Activated CD8-positive, alpha-beta memory T cell treated with anti-CD3 and anti-CD28 coated beads, Interleukin-2, amount 50 U/mL, for 48 hours (primary cell): ENCODE measurements around the gene LCE7A.

Experiments
- DNase-seq: peaks from one replicate; pipeline ENCODE4 v3.0.0-alpha.2; 2020

The LCE7A gene

DNA sequence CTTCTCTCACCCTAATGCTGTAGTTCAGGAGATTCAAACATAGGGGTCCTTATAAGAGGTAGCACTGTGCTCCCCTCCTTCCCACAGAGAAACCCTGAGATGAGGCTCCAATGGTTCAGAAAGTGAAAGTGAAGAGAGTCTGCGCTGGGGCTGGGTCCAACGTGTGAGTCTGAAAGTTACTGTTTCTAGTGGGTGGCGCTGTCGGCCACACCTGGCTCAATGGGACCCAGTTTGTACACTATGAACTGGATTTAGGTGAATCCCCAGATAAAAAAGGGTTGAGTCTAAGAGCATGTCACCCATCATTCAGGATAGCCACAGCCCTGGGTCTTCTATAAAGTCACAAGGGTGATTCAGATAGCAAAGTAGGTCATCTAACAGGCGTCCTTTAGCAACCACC is 21.1 kb downstream of the LCE7A start:
- DNase-seq = no peak

DNA sequence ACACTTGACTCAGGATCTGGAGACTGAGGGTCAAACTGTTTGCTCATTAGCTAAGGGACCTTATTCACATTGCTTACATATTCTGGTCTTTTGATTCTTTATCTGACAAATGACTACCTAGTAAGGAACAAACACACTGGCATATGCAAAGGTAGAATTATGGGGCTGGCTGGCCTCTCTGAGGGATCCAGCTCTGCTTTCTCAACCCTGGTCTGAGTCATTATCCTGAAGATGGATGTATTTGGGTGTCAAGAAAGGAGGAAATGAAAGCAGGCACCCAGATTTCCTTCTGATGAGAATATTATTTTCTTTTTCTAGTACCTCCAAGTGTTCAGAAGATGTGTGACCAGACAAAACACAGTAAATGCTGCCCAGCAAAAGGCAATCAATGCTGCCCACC is 24.3 kb downstream of the LCE7A start:
- DNase-seq = no peak

DNA sequence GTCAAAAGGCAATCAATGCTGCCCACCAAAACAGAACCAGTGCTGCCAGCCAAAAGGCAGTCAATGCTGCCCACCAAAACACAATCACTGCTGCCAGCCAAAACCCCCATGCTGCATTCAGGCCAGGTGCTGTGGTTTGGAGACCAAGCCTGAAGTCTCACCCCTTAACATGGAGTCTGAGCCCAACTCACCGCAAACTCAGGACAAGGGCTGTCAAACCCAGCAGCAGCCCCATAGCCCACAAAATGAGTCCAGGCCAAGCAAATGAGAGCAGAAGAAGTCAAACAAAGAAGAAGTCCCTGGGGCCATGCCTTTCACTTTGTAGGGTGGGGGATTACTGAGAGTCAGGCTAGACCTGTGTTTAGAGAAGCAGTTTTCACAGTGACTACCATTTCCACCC is 24.7 kb downstream of the LCE7A start:
- no peak for DNase-seq

DNA sequence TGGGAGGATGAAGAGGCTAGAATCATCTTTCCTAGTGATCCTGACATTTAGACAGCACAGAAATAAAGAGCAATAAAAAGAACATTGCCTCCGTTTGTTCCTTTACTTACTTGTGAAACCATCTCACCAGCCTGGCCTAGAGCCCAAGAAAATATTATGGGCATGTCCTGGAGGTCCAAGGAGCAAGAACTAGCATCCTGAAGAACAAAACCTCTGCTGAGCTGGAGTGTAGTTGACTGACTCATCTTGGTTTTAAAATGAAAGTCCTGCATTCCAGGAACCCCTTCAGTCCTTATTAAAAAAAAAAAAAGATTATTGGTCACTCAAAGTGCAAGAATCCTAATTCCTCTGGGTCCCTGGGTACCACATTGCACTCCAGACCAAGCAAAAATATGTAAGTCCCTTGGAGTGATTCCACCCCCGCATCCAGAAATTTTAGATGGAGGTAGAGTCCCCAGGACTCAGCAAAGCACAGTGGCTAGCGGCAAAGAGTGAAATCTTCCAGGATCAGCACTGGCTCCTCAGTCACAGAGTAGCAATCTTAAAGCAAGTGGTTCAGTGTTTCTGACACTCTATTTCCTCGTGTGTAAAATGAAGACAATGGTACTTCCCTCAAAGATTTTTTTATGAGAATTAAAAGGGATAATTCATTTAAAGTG is 25.3 kb downstream of the LCE7A start:
- DNase-seq = no peak

DNA sequence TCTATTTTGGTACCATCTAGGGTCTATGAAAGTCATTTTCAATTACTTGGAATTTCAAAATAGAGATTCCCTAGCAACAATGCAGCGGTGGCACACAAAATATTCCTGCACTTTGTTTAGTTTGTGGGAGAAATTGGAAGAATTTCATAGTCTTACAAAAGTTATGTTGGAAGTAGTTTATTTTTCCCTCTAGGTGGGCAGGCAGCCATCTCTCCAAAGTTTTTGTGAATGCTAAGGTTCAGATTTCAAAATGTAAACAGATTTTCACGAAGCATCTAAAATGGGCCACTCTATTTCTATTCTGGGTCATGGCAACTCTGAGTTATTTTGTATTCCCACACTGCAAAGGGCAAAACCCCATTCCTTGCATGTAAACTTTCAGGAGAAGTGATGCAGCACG is 26.3 kb downstream of the LCE7A start:
- no peak for DNase-seq

DNA sequence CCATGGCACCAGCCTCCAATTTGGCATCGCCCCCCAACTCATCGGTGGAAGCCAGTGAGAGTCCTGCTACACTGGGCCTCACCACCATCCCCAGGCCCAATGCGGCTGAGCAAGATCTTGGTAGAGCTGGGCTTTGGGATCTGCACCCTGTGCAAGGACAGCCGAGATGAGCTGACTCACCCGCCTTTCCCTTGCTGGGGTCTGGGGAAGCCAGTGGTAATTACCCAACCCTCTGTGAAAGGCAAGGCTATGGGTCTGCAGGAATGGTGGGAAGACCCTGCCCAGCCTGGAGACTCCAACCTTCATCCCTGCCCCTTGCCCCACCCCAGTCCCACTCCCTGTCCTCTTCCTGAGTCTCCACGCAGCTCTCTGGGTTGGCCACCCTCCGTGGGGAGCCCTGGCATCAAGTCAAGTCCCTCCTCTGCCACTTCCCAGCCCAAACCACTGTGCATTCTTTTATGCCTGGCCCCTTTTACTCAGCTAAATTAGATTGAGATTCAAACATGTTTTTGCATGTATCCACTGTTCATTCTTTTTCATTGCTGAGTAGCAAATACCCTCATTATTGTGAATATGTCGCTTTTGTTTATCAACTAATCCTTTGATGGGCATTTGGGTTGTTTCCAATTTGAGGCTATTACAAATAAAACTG is 27.1 kb downstream of the LCE7A start:
- DNase-seq = no peak

DNA sequence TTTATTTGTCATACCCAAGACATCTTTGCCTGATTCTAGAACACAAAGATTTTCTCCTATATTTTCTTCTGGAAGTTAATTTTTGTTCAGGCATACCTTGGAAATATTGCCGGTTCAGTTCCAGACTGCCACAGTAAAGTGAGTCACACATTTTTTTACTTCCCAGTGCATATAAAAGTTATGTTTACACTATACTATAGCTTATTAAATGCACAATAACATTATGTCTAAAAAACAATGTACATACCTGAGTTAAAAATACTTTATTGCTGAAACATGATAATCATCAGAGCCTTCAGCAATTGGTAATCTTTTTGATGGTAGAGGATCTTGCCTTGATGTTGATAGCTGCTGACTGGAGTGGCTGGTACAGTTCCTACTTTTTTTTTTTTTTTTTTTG is 28.3 kb downstream of the LCE7A start:
- no peak for DNase-seq

DNA sequence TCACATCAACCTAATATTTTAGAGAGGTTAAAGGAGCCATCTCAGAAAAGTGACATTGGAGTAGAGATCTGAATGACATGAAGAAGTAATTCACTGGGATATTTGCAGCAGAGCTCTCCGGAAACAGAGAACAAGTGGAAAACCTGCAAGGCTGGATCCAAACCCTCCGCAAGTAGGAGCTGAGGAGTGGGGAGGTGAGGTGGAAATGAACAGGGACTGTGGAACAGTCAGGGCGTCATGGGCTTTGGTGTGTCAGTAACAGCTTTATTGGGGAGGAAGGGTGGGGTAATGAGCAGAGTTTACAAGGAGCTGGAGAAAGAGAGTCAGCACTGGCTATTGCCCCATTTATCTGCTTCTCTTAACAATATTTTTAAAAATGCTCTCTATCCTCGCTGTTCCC is 39.2 kb downstream of the LCE7A start:
- no peak for DNase-seq

DNA sequence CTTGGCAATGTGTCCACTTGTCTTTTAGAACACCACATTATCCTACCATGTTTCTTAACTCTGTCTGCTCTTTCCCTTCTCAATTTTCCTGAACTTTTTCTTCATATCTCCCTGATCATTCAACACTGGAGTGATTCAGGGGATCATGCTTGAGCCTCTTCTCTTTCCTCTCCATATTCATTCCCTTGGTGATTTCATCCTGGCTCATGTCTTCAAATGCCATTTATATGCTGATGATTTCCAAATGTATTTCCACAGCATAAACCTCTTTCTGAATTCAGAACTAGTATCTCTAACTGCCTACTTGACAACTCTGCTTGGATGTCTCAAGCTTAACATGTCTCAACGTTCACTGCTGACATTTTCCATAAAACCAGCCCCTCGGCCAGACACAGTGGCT is 40.1 kb downstream of the LCE7A start:
- no peak for DNase-seq

DNA sequence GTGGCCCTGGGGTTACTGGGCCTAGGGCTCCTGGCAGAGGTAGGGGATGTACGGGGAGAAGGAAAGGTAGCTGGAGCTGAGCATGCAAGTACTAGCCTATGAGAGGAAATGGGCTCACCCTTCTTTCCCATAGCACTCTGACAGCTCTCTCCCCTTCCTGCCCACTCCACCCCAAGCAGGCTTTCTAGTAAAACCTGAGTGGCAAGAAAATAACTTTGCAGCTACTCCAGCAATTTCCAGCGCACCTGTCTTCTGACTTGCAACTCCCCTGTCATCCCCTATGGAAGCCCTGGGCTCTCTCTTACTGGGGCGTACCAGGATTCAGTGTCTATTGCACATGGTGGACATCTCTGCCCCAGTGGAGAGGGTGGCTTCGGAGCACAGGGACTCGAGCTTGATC is 41.8 kb downstream of the LCE7A start:
- no peak for DNase-seq

DNA sequence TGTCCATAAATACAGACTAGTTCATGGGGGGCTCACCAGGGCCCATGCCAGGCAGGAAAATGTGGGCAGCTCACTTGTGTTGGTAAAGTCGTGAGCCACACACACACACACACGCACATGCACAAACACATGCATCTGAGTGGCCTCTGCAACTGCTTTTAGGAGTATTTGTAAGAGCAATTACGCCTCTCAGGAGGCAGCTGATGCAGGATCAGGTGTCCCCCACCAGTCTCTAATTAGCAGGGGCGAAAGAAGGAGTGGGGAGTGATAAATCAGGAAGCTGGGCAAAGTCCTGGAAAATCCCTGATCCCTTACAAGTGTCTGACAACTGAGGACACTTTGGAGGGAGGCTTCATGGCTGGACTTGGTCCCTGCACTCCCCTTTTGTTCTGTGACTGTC is 42.8 kb downstream of the LCE7A start:
- DNase-seq = no peak

DNA sequence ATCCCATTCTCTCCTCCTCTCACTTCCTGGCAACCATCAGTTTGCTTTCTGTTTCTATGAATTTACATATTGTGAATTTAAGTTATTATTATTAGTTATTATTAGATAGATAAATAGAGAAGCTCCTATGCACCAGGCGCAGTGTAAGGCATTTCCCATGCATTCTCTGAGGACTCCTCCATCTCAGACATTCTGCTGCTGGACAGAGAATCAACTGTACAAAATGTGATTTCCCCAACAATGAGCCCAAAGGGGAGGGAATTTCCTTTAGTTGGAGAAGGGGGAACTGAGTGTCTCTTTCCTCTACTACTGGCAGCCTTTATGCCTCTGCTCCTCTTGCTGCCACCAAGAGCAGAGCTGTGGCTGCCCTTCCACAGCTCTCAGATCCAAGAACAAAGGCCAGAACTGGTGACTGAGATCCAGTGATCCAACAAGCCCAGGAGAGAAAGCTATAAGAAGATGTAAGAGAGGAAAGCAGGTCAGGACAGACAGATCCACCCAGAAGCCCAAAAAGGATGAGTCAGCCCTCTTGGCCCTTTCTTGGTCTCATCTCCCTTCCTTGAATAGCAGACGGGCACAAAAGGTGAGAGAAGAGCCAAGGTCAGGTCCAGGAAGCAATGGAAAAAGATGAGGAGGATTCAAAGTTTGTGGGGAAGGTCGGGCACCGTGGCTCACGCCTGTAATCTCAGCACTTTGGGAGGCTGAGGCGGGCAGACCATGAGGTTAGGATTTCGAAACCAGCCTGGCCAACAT is 45.1 kb downstream of the LCE7A start:
- DNase-seq = no peak

DNA sequence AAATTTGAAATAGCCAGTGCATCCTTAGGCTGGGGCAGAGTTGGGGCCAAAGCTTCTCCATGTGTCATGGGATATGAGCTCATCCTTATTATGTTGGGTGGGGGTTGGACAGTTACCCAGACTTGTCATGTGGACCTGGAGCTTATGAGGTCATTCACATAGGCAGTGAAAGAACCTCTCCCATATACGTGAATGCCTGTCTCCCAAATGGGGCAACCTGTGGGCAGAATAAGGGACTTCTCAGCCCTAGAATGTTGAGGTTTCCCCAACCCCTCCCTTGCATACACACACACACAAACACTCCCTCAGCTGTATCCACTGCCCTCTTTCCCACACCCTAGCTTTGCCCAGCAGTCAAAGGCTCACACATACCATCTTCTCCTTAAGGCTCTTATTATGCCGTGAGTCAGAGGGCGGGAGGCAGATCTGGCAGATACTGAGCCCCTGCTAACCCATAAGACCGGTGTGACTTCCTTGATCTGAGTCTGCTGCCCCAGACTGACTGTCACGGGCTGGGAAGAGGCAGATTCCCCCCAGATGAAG is 46.3 kb downstream of the LCE7A start:
- DNase-seq = no peak

DNA sequence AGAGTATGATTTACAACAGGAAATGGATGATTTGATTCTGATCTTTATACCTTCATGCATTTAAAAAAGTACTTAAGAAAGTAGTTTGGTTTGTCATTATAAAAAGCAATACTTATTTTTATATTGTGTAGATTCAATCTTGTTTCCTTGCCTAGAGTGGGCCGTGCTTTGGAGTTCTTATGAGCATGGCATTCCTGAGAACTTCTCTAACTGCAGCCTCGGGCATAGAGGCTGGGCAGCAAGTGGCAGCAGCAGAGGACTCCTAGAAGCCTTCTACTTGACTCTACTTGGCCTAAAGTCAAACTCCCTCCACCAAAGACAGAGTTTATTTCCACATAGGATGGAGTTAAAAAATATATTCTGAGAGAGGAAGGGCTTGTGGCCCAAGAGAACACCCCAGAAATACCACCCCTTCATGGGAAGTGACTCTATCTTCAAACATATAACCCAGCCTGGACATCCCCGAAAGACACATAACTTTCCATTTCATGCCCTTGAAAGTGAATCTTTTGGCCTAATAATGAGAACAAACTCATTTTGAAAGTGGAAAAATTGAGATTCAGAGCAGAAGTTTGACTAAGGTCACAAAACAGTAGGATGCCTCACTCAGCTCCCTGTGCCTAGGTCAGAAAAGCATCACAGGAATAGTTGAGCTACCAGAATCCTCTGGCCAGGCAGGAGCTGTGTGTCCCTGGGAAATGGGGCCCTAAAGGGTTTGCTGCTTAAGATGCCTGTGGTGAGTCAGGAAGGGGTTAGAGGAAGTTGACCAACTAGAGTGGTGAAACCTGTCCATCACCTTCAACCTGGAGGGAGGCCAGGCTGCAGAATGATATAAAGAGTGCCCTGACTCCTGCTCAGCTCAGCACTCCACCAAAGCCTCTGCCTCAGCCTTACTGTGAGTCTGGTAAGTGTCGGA is 48.1 kb downstream of the LCE7A start, which contains the start of gene IVL:
IVL (plus strand) TSS at position 861 of the 916 bp plus-strand sequence. CDS start 1,252 bp downstream, outside the sequence.
- no peak for DNase-seq

DNA sequence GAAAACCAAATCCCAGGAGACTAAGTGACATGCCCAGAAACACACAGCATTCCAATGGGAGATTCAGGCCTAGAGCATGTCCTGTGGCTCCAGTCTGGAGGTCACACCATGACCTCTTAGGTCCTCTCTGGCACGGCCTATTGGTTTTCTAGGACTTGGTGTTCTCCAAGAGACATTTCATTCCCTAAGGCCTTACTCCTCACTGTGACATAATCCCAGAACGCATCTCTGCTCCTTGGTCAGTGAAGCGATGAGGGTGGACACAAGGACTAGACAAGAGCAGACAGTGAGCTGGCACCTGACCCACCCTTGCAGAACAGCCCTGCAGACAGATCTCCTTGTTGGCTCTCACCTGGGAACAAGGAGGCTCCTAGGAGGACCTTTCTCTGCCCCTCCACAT is 49.4 kb downstream of the LCE7A start:
- DNase-seq = no peak
